HT1080 (cell line): Measurements from ENCODE around the gene NRXN3. TPM values are rescaled to one million over a fixed set of nuclear protein-coding genes. Genes with fewer than 3 reads are reported as not detected.
A peak's percentile ranks its signal among the peaks of the same experiment; 100 is the strongest.

Experiments
- DNase-seq: peaks from one replicate; pipeline ENCODE4 v3.0.0-alpha.2; 2015; ENCODE audit warnings: low read depth
- total RNA-seq: library from RNA; depleted of rRNA; stranded (reverse); fragments of >200 nt; shearing (Covaris generic); gene quantifications from 2 replicates; pipeline ENCODE4 v1.2.3, GENCODE V29; 2014

NRXN3 gene
- total RNA-seq, 1 experiment from 2014 or later, result 1.2 TPM

- no peak for DNase-seq
Observed at GRCh38 chr14:79325557-79325956, 1155.4 kb downstream of the NRXN3 start.

GRCh38 chr14:79328863-79329262, 1158.7 kb downstream of the NRXN3 start:
- peak; percentile 19 for DNase-seq

GRCh38 chr14:79331830-79332229, 1161.7 kb downstream of the NRXN3 start:
- DNase-seq, result no peak

- DNase-seq, result peak; percentile 21
Observed at GRCh38 chr14:79332504-79333197, 1162.5 kb downstream of the NRXN3 start.

- no peak for DNase-seq
Observed at GRCh38 chr14:79333198-79333546, 1163.0 kb downstream of the NRXN3 start.

GRCh38 chr14:79334272-79334671, 1164.1 kb downstream of the NRXN3 start:
- no peak for DNase-seq

- DNase-seq, result no peak
Observed at GRCh38 chr14:79337761-79338160, 1167.6 kb downstream of the NRXN3 start.

- DNase-seq, result no peak
Observed at GRCh38 chr14:79342942-79343341, 1172.8 kb downstream of the NRXN3 start.

- DNase-seq, result no peak
Observed at GRCh38 chr14:79351011-79351410, 1180.8 kb downstream of the NRXN3 start.

GRCh38 chr14:79352076-79352630, 1182.0 kb downstream of the NRXN3 start:
- DNase-seq, result no peak

- no peak for DNase-seq
Observed at GRCh38 chr14:79354336-79354735, 1184.2 kb downstream of the NRXN3 start.

GRCh38 chr14:79356040-79356439, 1185.9 kb downstream of the NRXN3 start:
- no peak for DNase-seq

GRCh38 chr14:79357307-79357706, 1187.1 kb downstream of the NRXN3 start:
- no peak for DNase-seq

GRCh38 chr14:79363291-79363690, 1193.1 kb downstream of the NRXN3 start:
- DNase-seq, result no peak

GRCh38 chr14:79369359-79370332, 1199.5 kb downstream of the NRXN3 start:
- peak; percentile 91 for DNase-seq

- no peak for DNase-seq
Observed at GRCh38 chr14:79370969-79371368, 1200.8 kb downstream of the NRXN3 start.

- DNase-seq, result no peak
Observed at GRCh38 chr14:79373451-79373850, 1203.3 kb downstream of the NRXN3 start.

GRCh38 chr14:79375356-79375755, 1205.2 kb downstream of the NRXN3 start:
- DNase-seq, result no peak

GRCh38 chr14:79376557-79376956, 1206.4 kb downstream of the NRXN3 start:
- DNase-seq, result no peak

- no peak for DNase-seq
Observed at GRCh38 chr14:79378020-79378419, 1207.8 kb downstream of the NRXN3 start.

GRCh38 chr14:79379266-79379665, 1209.1 kb downstream of the NRXN3 start:
- no peak for DNase-seq

GRCh38 chr14:79383031-79383430, 1212.9 kb downstream of the NRXN3 start:
- DNase-seq, result no peak
